ENCODE data around the gene BCL2A1.

DNA sequence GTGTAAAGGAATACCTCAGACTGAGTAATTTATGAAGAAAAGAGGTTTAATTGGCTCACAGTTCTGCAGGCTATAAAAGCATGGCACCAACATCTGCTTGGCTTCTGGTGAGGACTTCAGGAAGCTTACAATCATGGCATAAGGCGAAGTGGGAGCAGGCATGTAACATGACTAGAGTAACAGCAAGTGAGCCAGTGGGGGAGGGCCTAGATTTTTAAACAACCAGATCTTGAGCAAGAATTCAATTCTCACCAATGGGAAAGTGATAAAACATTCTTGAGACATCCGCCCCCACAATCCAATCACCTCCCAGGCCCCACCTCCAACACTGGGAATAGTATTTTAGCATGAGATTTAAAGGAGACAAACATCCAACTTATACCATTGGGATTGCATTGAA lies 44.2 kb upstream of the BCL2A1 start:
- no peak for TF ChIP-seq MXI1 (IDR thresholded peaks at IDR 0.05; ENCODE audit: low read depth, low read length)
- TF ChIP-seq EP300 (IDR thresholded peaks at IDR 0.05; ENCODE audit: borderline replicate concordance in 1 of 2, control insufficient read depth in 1 of 2, low read depth in 2 of 2, low read length in 2 of 2), result no peak
- TF ChIP-seq, protein P1, sequence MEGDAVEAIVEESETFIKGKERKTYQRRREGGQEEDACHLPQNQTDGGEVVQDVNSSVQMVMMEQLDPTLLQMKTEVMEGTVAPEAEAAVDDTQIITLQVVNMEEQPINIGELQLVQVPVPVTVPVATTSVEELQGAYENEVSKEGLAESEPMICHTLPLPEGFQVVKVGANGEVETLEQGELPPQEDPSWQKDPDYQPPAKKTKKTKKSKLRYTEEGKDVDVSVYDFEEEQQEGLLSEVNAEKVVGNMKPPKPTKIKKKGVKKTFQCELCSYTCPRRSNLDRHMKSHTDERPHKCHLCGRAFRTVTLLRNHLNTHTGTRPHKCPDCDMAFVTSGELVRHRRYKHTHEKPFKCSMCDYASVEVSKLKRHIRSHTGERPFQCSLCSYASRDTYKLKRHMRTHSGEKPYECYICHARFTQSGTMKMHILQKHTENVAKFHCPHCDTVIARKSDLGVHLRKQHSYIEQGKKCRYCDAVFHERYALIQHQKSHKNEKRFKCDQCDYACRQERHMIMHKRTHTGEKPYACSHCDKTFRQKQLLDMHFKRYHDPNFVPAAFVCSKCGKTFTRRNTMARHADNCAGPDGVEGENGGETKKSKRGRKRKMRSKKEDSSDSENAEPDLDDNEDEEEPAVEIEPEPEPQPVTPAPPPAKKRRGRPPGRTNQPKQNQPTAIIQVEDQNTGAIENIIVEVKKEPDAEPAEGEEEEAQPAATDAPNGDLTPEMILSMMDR (IDR thresholded peaks at IDR 0.05 in 2 of 3, conservative IDR thresholded peaks at IDR 0.05 in 1 of 3; ENCODE audit: control insufficient read depth in 2 of 3, extremely low read depth in 1 of 3, insufficient read depth in 1 of 3, low read depth in 3 of 3, low read length in 3 of 3), result no peak
- TF ChIP-seq, protein P2, sequence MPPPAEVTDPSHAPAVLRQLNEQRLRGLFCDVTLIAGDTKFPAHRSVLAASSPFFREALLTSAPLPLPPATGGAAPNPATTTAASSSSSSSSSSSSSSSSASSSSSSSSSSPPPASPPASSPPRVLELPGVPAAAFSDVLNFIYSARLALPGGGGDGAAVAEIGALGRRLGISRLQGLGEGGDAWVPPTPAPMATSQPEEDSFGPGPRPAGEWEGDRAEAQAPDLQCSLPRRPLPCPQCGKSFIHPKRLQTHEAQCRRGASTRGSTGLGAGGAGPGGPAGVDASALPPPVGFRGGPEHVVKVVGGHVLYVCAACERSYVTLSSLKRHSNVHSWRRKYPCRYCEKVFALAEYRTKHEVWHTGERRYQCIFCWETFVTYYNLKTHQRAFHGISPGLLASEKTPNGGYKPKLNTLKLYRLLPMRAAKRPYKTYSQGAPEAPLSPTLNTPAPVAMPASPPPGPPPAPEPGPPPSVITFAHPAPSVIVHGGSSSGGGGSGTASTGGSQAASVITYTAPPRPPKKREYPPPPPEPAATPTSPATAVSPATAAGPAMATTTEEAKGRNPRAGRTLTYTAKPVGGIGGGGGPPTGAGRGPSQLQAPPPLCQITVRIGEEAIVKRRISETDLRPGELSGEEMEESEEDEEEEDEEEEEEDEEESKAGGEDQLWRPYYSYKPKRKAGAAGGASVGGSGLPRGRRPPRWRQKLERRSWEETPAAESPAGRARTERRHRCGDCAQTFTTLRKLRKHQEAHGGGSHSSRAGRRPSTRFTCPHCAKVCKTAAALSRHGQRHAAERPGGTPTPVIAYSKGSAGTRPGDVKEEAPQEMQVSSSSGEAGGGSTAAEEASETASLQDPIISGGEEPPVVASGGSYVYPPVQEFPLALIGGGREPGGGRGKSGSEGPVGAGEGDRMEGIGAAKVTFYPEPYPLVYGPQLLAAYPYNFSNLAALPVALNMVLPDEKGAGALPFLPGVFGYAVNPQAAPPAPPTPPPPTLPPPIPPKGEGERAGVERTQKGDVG (CRISPR knock-in tag; IDR thresholded peaks at IDR 0.05), result no peak
- TF ChIP-seq POLR2AphosphoS5 (IDR thresholded peaks at IDR 0.05; ENCODE audit: low read length), result no peak
- TF ChIP-seq HCFC1 (IDR thresholded peaks at IDR 0.05; ENCODE audit: low read length), result no peak
- TF ChIP-seq, protein P3, sequence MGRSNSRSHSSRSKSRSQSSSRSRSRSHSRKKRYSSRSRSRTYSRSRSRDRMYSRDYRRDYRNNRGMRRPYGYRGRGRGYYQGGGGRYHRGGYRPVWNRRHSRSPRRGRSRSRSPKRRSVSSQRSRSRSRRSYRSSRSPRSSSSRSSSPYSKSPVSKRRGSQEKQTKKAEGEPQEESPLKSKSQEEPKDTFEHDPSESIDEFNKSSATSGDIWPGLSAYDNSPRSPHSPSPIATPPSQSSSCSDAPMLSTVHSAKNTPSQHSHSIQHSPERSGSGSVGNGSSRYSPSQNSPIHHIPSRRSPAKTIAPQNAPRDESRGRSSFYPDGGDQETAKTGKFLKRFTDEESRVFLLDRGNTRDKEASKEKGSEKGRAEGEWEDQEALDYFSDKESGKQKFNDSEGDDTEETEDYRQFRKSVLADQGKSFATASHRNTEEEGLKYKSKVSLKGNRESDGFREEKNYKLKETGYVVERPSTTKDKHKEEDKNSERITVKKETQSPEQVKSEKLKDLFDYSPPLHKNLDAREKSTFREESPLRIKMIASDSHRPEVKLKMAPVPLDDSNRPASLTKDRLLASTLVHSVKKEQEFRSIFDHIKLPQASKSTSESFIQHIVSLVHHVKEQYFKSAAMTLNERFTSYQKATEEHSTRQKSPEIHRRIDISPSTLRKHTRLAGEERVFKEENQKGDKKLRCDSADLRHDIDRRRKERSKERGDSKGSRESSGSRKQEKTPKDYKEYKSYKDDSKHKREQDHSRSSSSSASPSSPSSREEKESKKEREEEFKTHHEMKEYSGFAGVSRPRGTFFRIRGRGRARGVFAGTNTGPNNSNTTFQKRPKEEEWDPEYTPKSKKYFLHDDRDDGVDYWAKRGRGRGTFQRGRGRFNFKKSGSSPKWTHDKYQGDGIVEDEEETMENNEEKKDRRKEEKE (IDR thresholded peaks at IDR 0.05), result no peak
- TF ChIP-seq, protein P4, sequence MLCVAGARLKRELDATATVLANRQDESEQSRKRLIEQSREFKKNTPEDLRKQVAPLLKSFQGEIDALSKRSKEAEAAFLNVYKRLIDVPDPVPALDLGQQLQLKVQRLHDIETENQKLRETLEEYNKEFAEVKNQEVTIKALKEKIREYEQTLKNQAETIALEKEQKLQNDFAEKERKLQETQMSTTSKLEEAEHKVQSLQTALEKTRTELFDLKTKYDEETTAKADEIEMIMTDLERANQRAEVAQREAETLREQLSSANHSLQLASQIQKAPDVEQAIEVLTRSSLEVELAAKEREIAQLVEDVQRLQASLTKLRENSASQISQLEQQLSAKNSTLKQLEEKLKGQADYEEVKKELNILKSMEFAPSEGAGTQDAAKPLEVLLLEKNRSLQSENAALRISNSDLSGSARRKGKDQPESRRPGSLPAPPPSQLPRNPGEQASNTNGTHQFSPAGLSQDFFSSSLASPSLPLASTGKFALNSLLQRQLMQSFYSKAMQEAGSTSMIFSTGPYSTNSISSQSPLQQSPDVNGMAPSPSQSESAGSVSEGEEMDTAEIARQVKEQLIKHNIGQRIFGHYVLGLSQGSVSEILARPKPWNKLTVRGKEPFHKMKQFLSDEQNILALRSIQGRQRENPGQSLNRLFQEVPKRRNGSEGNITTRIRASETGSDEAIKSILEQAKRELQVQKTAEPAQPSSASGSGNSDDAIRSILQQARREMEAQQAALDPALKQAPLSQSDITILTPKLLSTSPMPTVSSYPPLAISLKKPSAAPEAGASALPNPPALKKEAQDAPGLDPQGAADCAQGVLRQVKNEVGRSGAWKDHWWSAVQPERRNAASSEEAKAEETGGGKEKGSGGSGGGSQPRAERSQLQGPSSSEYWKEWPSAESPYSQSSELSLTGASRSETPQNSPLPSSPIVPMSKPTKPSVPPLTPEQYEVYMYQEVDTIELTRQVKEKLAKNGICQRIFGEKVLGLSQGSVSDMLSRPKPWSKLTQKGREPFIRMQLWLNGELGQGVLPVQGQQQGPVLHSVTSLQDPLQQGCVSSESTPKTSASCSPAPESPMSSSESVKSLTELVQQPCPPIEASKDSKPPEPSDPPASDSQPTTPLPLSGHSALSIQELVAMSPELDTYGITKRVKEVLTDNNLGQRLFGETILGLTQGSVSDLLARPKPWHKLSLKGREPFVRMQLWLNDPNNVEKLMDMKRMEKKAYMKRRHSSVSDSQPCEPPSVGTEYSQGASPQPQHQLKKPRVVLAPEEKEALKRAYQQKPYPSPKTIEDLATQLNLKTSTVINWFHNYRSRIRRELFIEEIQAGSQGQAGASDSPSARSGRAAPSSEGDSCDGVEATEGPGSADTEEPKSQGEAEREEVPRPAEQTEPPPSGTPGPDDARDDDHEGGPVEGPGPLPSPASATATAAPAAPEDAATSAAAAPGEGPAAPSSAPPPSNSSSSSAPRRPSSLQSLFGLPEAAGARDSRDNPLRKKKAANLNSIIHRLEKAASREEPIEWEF (IDR thresholded peaks at IDR 0.05; ENCODE audit: insufficient replicate concordance, low read depth, low read length), result no peak
- no peak for TF ChIP-seq SIN3A (IDR thresholded peaks at IDR 0.05; ENCODE audit: low read depth, low read length)
- no peak for TF ChIP-seq CBX3 (IDR thresholded peaks at IDR 0.05; ENCODE audit: borderline replicate concordance, low read depth)
- no peak for TF ChIP-seq EGR1 (IDR thresholded peaks at IDR 0.05; ENCODE audit: borderline replicate concordance in 1 of 2, low read depth in 2 of 2, low read length in 2 of 2)

Data from GM12878 (cell line).